GM21390 (cell line): ENCODE measurements around the gene ELMOD1.
A peak's percentile ranks its signal among the peaks of the same experiment; 100 is the strongest.

ENCODE experiments used
- ATAC-seq: cut with Tn5 transposase; IDR thresholded peaks from one replicate; pipeline ENCODE4 v1.9.1; 2021; ENCODE audit not compliant: unreplicated experiment

The ELMOD1 gene

DNA sequence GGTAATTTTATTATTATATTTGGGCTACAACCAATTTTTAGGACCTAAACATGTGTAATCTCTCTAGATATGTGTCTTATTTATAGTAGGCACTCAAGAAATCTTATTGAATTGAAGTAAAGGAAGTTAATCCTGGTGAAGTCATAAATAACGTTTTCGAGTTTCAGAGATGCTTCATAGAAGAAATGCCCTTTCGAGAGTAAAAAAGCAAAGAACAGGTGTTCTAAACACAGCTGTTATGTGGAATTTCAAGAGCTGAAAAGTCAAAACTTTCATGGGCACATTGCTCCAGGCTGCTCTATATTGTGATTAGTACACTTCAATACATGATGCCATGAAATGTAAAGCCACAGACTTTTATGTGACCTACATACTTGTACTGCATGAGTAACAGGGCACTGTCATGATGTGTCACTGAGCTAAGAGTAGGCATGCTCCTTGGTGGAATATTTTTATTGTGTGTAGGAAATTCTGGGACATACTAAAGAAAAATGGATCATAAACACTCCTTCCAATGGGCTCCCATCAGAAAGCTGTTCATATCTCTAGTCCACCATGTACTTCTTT, 7.2 kb upstream of the ELMOD1 start:
- no peak for ATAC-seq

DNA sequence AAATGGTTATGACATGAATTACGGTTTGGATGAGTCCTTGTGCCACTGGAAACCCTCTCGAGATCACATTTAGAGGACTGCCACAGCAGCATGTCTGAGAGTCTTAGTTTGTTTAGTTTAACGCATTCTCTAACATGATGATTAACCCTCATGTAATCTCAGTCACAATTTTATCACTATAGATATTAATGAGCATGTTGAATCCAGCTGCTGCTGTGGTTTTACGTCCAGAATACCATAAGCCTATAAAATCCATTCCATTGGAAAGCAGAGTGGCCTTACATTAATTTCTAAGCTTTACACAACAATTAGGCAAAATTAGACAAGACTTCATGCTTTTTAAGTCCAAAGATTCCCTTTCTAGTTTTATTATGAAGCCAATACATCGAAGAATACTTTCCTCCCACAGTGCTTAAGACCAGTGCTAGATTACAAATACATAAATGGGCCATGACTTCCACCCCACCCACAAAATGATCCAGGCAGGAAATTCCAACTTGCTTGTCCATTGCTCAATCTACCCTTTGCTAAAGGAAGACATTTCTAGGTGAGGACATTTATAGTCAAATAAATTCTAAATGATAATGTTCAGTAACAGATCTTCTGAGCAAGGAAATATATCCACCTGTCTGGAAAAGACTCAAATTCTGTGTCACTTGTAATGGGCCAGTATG, 3.5 kb upstream of the ELMOD1 start:
- no peak for ATAC-seq

DNA sequence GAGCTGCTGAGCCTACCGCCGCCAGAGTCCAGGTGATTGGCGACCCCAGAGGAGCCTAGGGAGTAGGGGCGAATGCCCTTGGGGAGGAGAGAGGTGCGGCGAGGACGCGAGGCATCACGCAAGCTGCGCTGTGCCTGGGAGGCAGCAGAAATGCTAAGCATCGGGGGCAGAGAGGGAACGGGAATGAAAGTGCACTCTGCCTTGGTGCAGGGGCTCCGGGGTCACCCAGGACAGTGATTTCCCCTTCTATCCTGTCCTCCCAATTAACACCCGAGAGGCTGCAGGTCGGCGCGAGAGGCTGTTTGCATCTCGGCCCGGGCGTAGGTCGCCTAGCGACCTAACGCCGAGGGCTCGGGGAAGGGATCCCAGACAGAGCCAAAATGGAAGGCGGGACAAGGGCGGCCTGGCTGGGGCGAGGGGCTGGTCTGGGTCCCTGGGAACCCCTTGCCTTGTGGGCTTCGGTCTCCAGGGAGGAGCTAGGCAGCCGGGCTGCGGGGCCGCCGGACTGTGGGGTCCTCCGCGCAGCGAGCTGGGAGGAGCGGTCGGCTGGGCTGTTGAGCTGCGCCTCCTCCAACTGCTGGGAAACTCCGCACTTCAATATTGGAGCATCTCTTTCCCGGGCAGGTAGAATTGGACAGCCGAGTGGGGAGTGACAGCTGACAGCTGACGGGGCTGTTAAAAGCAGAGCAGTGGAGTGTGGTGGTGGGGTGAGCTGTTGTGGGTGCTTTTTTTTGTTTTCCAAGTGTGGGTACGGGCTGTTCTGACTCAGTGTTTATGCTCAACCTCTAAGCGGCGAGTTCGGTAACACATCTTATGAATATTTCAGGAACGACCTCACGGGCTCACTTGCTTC, 657 bp downstream of the ELMOD1 start:
- no peak for ATAC-seq

DNA sequence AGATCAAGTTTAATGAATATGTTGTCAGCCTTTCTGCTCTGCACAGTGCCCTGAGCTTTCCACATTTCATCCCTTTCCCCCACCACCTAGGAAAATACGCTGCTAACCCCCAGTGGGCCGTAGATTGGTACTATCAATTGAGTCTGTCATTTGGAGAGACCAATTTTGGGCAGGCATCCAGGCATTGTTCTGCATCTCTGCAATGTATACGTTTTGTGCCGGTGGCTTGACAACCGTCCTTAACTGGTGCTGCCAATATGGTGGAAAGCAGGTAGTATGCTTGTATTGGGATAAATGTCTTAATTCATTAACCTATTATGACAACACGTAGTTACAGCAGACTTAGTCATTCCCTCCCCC, 1.3 kb downstream of the ELMOD1 start:
- ATAC-seq, result no peak

DNA sequence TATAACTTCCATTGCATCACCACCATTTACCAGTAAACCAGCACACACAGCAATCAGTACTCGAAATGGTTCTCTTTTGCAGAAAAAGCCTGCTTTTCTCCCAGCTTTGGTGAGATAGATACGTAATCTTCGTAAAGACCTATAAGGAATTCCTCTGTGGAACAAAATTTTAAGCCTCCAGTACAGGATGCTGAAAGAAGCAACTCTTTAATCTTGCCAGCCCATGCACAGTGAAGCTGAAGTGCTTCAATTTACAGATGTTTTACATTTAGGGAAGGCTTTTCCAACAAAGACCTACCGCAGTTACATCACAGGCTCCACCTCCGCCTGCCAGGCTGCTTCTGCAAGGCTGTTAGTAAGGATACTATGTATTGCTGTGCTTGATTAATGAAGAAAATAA, 1.9 kb downstream of the ELMOD1 start:
- no peak for ATAC-seq

DNA sequence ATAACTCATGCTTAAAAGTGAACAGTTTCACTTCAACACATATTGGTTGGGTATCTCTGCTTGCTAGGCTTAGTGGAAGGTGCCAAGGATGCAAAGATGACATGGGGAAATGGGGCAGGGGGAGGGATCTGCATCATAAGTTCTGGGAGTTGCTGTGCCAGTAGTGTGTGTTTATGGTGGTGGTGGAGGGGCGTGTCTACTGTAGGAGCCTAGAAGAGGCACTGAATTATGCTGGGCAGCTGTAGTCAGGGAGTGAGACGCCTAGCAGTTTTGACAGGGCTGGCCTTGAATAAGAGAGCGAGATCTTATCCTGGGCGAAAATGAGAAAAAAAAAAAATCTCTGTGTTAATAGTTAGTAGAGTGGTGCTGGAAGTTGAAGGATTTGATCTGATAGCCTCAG, 3.0 kb downstream of the ELMOD1 start:
- no peak for ATAC-seq

DNA sequence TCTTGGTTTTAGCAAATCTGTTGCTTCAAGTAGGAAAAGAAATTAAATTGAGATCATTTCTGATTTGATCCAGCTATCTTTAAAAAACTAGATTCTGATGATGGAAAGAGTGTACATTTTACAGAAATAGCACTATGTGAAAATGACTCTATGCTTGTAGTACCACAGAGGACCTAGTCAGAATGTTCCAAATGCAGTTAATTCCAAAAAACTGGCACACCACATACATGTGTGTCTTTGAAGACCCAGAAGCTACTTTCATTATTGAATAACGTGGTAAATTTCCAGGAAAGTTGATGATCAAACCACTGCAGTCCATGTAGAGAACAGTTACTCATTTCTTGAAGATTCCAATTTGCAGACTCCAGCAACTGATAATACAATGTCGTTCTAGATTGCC, 3.8 kb downstream of the ELMOD1 start:
- no peak for ATAC-seq

DNA sequence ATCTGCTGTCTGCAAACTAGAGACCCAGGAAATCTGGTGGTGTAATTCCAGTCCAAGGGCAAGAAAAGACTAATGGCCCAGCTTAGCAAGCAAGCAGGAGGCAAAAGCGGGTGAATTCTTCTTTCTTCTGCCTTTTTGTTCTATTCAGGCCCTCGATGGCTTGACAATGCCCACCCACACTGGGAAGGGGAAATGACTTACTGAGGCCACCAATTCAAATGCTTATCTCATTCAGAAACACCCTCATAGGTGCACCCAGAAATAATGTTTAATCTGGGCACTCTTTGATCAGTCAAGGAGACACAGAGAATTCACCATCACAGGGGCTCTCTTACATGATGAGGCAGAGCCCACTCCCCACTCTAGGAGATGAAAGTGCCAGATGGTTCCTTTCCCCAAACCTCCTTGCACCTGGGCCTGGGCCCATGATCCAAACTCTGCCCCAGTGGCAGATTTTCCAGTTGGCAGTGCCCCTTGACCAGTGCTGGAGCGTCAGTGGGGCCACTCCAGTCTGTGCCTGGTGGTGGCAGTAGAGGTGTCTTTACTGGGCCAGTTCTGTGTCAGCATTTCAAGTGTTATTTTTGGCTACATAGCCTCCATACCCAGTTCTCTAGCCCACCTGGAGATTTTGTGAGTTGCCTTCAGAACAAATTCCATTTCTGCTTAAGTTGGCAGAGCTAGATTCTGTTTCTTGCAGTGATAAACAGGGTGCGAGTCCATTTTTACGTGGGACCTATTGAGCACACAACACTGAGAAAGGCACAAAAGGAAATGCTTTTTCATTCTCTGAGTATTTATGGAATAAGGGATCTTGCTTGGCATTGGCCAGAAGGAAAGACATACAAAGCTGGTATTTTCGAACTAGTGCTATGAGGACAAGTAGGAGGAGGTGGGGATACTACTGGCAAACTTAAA, 7.5 kb downstream of the ELMOD1 start:
- peak; percentile 74 for ATAC-seq

DNA sequence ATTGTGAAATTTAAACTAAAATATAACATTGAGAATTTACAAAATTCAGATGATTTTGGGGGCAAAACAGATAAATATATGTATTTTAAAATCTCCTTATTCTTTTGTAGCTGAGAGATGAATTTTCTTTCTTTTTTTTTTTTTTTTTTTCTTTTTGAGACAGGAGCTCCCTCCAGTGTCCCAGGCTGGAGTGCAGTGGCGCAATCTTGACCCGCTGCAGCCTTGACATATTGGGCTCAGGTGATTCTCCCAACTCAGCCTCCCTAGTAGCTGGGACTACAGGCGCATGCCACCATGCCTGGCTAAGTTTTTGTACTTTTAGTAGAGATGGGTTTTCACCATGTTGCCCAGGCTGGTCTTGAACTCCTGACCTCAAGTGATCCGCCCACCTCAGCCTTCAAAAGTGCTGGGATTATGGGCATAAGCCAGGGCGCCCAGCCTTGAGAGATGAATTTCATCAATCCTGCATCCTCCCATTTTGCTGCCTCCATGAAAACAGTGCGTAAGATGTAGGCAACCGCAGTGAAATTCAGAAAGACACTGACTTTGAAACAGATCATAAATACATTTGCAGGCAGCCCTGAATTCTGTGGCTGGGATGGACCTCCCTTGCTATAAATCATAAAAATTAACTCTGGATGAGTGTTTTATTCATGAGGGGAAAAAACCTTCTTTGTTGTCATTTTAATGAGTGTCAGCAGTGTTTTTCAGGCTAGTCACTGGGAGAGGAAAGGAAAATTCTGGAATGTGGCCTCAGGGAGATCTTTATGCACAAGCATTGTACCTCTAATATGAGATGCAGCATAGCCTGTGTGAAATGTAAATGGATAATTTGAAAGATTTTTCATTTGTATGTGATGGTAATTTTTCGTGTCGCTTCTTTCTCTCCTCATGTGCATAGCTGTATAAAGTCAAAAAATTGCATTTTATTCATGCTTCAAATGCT, 14.4 kb downstream of the ELMOD1 start:
- ATAC-seq, result no peak

DNA sequence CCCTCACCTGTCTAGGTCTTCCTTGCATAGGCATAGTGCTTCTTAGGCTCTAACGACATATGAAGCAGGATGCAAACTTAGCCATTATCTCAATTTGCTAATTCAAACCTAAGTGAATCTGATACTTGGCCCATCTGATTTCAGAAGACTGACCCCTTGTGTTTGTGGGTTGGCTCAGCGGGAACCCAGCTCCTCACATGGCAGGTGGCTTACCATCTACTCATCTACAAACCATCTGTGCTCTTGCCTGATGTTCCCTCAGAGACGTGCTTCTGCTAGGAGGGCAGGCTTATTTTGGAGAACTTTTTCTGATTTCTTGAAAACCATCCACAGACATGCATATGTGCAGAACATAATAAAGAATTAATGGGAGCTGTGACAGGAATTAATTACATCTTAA, 15.2 kb downstream of the ELMOD1 start:
- no peak for ATAC-seq

DNA sequence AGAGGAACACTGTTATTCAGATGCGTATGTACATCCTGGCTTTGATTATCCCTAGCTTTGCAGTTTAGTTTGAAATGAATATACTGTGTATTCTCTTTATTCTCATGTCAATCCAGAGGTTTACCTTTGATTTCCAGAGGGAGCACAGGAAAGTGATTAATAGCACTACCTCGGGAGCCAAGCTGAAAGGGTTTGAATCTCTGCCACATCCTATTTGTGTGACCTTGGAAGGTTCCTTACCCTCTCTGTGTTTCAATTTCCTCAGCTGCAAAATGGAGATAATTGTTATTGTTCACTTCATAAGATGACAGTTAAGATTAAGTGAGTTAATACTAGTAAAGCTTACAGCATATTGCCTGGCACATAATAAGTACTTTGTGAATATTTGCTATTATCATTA, 17.9 kb downstream of the ELMOD1 start:
- no peak for ATAC-seq

DNA sequence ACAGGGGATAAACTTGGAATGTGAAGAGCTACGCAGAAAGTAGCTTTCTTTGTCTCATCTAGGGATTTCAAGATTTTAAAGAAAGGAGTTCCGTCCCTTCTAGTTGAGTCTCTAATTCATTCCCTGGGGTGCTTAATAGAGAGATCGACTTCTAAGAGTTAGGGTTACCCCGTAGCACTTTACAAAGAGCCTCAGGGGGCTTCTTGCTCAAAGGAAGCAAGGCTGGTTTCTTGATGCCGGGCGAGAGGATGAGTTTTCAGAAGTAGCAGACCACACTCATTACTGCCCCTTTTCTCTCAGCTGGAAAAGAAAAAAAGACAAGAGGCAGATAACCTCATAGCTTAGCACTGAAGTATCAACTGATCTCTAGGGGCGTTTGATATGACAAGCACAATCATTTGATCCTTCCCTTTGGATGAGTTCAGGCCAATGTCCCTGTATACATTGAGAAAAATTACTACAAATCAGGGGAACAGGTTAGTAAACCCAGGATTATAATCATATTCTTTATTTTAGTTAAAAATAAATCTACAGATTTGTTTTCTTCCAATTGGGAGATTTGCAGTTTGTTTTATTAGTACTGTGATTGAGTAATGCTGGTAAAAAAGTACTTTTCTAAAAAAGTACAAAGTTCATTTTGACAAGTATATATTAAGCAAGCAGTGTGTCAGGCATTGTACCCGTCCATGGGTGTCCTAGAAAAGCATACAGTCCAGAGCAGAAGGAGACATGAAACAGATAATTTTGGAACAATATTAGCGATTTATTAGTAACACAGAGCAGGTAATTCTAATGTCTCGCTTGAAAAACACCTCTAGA, 18.7 kb downstream of the ELMOD1 start:
- ATAC-seq, result no peak

DNA sequence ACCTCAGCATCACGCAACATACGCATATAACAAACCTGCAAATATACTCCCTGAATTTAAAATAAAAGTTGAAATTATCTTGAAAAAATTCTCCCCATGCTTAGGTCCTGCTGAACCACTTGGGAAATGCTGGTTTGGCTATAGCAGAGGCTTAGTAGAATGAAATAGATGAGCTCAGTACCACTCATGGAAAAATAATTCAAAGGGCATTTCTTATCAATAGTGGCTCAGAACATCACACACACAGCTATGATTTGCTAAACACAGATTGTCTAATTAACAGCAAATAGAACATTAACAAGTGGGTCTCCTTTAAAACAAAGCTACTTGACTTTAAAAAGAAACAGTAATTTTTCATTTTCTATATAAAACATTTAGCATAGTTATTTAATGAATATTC, 21.5 kb downstream of the ELMOD1 start:
- no peak for ATAC-seq

DNA sequence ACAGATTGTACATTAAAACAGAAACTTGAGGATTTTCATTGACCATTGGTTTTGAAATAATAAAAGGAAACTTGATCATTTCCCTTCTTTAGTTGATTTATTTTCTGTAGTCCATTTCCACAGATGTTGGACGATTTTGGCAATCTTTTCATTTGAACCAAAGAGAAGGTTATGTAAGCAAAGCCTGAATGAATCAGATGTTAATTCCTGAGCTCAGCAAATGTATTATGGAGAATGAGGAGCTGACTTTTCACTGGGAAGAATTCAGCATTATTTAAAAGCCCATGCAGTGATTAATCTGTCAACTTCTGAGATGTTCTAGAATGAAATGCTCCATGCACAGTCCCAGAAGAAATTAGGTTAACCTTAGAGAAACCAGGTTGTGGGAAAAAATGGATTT, 29.0 kb downstream of the ELMOD1 start:
- no peak for ATAC-seq

DNA sequence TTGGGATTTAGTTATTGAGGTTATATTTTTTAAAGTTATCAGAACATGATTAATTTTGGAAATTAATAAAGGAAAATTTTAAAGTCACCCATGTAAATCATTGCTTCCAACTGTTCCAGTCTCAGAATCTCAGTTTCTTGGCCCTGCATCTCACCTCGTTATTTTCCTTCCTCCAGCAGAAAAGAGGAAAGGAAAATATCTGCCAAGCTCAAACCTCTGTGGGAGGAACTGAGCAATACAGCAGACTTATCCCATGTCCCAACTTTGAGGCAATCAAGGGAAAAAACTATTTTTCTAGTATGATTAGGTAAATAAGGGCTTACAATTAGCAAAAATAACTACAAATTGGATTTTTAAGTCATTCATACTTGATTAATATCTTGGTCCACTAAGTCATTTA, 30.1 kb downstream of the ELMOD1 start:
- no peak for ATAC-seq

DNA sequence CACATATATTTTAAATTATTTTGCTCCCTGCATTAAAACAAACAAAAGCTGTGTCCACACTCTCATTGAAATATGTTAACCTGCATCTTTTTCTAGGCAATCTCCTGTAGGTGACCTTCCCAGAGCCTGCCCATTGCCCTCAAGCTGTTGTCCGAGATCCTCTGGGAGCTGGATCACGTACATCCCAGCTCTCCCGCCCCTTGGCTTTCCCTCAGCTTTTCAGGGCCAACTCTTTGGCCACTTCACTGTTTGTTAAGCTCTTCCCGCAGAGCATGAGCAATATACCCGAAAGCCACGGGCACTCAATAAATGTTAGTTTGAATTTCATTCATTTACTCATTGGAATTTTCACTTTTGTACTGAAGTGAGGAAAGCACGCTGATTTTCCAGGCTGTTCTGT, 32.2 kb downstream of the ELMOD1 start:
- ATAC-seq, result no peak

DNA sequence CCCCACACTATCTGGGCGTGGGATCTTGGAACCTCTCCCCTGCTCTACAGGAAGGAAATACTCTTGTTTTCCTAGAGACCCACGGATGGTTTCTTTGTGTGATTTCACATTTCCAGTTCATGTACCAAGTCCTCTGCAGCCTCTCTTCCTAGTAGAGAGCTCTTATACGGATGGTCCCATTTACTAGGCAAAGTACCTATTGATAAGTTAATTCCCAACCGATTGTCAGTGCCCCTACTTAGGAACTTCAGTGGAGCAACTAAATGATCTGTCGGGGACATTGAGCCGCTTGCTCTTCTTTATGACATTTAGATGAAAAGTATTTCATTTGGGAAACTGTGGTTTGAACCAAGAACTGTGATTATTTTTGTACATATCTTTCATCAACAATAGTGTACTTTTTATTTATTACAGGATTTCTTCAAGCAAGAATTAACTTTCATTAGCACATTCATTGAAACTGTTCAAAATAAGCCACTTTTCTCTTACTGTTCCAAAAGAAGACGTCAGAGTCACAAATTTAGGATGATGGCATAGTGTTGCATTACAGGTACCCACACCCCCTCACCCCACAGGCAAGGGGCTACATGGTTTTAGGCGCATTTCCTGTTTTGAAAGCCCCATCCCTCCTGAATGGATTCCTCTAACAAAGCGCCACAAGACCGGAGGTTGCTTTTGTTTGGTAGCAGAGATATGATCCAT, 34.2 kb downstream of the ELMOD1 start:
- ATAC-seq, result no peak

DNA sequence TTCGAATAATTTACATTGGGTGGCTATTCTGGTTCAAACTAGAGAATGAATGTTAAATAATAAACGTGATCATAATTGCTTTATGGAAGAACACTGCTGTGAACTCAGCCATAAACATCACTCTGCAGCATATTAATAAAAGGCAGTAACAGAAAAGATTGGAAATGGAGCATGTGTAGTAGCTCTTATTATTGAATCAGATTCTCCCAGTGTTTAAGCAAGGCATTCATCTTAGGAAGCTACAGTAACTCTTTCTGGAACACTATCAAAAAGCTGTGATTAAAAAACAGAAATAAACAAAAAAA, 34.7 kb downstream of the ELMOD1 start:
- ATAC-seq, result no peak

DNA sequence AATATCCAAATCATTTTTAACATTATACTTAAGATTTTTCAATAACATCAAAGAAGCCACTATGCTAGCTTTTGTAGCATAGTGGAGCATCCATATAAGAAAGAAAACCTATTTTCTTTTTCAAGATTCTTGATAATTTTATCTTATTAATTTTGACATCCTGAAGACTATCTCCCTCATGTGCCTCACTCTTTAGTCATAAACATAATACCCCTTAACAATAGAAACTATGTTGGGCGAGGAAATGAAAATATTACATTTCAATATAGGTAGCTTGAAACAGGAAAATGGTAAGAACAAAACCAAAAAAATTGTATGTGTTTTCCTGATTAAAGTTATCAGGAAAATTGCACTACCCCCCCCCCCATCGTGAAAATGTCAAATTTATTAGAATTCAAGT, 40.1 kb downstream of the ELMOD1 start:
- no peak for ATAC-seq
